Hematopoietic multipotent progenitor cell treated with erythropoietin and hydrocortisone succinate and interleukin-3 and kit ligand, for 6 days (in vitro differentiated cells): ENCODE measurements around the gene ENPP3.

Experiments used
- DNase-seq: peaks from one replicate; pipeline ENCODE4 v3.0.0-alpha.2; 2015

Gene ENPP3

DNA sequence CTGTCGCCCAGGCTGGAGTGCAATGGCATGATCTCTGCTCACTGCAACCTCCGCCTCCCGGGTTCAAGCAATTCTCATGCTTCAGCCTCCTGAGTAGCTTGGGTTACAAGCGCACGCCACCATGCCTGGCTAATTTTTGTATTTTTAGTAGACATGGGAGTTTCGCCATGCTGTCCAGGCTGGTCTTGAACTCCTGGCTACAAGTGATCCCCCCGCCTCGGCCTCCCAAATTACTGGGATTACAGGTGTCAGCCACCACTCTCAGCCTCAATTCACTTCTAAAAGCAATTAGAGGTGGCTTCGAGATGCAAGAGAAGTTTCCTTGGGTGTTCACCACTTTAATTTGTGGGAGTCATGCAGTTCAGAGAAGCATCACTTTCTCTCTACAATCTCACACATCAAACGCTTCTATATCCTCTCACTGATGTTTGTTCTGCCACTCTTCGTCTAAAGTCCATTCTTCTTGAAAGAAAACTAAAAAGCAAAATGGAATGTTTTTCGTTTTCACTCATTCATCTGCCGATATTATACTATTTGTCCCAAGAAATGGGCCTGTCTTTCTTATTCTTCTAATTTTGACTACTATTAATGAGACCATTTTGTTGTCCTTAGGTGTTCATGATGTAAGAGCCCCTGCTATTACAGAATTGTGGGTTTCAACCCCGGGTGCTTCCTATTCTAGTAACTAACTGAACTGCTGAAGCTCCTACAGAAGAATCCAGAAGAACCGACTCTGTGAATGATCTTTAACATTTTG is 132.5 kb downstream of the ENPP3 start:
- DNase-seq: no peak

DNA sequence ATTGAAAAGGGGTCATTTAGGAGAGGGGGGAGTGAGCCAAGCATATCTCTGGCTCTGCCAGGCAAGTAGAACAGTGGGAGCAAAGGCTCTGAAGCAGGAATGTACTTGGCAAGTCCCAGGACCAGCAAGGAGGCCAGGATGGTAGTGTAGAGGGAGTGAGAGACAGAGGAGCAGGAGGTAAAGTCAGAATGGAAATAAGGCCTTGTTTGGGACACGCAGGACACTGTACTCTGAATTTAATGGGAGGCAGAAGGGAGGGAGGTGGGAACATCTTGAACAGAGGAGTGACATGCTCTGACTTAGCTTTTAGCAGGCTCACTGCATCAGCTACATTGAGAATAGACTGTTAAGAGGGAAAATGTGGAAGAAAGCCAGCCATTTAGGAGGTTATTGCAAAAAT is 133.7 kb downstream of the ENPP3 start:
- DNase-seq: no peak

- no peak for DNase-seq
These were observed 136.3 kb downstream of the ENPP3 start for GRCh38 chr6:131773284-131773950.

DNA sequence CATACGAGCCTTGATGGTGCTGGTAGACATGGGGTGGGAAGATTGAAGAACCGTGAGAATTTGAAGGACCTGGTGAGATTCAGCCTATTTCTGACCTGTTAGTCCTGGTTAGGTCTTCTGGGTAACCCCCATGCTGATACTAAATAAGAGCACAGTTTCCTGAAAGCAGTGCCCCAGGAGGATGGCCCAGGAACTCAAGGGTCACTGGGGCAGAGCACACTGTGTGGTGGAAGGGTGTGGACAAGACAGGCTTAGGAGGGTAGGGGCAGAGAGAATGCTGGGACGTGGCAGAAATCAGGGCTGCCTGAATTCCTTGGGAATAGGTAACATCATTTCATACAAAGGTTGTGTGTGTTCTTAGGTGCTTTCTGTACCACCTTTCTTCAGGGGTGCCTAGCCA is 138.8 kb downstream of the ENPP3 start:
- DNase-seq: no peak

DNA sequence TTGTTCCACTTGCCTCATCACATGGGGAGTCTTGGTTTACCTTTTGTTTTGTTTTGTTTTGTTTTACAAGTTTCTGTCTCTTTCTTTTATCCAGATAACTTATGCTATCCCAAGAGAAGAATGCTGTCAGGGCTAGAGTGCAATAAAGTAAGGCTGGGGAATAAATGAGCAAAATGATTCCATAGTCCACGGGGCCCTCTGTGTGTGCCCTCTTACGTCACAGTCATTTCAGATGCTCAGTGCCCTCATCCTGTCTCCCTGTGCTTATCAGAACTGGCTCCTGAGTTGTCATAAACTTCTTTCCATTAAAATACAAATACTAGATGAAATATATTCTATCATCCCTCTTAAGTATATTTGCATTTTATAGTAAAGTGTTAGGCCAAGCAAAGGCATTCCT is 139.9 kb downstream of the ENPP3 start:
- no peak for DNase-seq

DNA sequence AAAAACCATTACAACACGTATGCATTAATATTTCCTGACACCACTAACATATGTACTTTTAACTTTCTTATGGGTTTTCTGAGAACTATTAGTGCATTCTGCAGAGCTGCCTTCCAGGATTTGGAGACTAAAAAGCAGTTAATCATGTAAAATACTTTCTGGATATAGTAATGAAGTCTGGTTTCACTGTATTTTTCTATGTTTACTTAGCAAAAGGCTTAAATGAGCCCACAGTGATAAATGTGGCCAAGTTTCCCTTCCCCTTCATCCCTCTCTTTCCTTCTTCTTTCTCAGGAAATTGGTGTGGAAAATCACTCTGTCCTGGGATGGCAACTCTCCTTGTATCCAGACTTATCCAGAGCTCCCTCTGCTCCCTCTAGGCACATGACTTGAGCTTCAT is 141.1 kb downstream of the ENPP3 start:
- no peak for DNase-seq

GRCh38 chr6:131779304-131779703 is 142.2 kb downstream of the ENPP3 start:
- no peak for DNase-seq

GRCh38 chr6:131780600-131780999 is 143.5 kb downstream of the ENPP3 start:
- DNase-seq: no peak

- DNase-seq: no peak
These were observed 144.6 kb downstream of the ENPP3 start for GRCh38 chr6:131781687-131782086.

GRCh38 chr6:131782764-131783163 is 145.7 kb downstream of the ENPP3 start:
- no peak for DNase-seq

DNA sequence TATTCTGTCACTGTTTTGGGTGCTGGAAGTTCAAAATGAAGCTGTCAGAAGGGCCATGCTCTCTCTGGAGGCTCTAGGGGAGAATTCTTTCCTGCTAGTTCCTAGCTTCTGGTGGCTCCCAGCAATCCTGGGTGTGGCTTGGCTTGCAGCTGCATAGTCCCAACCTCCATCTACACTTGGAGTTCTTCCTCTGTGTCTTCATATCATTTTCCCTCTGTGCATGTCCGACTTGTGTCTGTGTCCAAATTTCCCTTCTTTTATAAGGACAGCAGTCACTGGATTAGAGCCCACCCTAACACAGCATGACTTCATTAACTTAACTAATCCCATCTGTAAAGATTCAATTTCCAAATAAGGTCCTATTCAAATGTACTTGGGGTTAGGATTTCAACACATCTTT is 147.5 kb downstream of the ENPP3 start:
- DNase-seq: no peak

DNA sequence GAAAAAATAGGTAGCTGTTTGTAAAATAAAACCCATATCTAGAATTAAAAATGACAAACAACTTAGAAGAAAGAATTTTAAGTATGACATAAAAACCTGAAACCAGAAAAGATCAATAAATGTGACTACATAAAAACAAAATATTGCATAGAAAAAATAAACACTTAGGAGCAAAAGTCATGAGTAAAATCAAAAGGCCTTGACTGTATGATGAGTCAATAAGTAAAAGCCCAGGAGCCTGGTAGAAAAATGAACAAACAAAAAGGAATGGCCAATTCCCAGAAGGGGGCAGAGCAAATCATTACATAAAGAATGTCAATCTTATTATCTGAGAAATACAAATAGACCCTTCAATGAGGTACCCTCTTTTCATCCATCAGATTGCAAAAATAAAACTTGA is 150.0 kb downstream of the ENPP3 start:
- DNase-seq: no peak

GRCh38 chr6:131787766-131788712 is 150.9 kb downstream of the ENPP3 start:
- DNase-seq: no peak

- no peak for DNase-seq
These were observed 152.1 kb downstream of the ENPP3 start for GRCh38 chr6:131789219-131789618.

GRCh38 chr6:131791476-131791875 is 154.4 kb downstream of the ENPP3 start:
- no peak for DNase-seq

- DNase-seq: no peak
These were observed 155.0 kb downstream of the ENPP3 start for GRCh38 chr6:131792091-131792496.

GRCh38 chr6:131795366-131795765 is 158.3 kb downstream of the ENPP3 start:
- DNase-seq: no peak
